ENCODE data around the gene TAF11L12. TPM values are rescaled to one million over a fixed set of nuclear protein-coding genes. Genes with fewer than 3 reads are reported as not detected.
"Not testable (repeated sequence)": the region's sequence is repeated elsewhere in the genome, so short reads cannot be mapped to it uniquely, and the experiment has no call there.

TAF11L12 gene
- total RNA-seq, 2 donors from 2014 or later = not detected

DNA sequence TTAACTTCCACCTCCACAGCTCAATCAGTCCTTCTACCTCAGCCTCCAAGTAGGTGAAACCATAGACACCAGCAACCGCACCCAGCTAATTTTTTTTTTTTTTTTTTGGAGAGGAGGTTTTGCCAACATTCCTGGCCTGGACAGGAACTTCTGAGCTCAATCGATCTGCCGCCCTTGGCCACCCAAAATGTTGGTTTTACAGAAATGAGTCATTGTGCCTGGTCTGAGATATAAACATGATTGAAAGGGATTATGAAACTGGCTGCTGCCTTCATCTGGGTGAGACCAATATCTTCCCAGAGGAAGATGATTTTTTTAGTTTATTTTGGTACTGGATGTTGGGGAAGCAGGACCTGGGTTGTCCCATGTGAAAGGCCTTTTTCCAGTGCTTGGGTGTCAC is 9.2 kb downstream of the TAF11L12 start:
- H3K27ac ChIP-seq (ENCODE audit: low read depth, low read length) = no peak overlapping the region
- Mint-ChIP-seq H3K4me1 (no peaks in the 10 kb centered on the region), H3K36me3 (ENCODE audit: low read depth) (no peaks in the 10 kb centered on the region), H3K4me3 (no peak overlapping the region), H3K27ac (no peak overlapping the region), H3K27me3 (ENCODE audit: insufficient read depth) (no peaks in the 10 kb centered on the region), H3K9me3 (no peaks in the 10 kb centered on the region)
- H3K36me3 ChIP-seq (ENCODE audit: control insufficient read depth, insufficient read depth, low read length) = no peaks in the 10 kb centered on the region
- no peak overlapping the region for H3K9ac ChIP-seq (ENCODE audit: extremely low read depth, low read length, poor library complexity, severe bottlenecking)
- TF ChIP-seq, protein P1, sequence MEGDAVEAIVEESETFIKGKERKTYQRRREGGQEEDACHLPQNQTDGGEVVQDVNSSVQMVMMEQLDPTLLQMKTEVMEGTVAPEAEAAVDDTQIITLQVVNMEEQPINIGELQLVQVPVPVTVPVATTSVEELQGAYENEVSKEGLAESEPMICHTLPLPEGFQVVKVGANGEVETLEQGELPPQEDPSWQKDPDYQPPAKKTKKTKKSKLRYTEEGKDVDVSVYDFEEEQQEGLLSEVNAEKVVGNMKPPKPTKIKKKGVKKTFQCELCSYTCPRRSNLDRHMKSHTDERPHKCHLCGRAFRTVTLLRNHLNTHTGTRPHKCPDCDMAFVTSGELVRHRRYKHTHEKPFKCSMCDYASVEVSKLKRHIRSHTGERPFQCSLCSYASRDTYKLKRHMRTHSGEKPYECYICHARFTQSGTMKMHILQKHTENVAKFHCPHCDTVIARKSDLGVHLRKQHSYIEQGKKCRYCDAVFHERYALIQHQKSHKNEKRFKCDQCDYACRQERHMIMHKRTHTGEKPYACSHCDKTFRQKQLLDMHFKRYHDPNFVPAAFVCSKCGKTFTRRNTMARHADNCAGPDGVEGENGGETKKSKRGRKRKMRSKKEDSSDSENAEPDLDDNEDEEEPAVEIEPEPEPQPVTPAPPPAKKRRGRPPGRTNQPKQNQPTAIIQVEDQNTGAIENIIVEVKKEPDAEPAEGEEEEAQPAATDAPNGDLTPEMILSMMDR (conservative IDR thresholded peaks at IDR 0.05) = no peak
- WGBS, 2 experiments (ENCODE audit: insufficient coverage in 1 of 2, insufficient read length in 1 of 2) = 97% methylated on average over 3 of the region's 3 CpGs; no CpG with 5 or more reads in 1 of the 2 experiments
- H3K9me3 ChIP-seq (ENCODE audit: control insufficient read depth, low read length) = no peaks in the 10 kb centered on the region
- no peaks in the 10 kb centered on the region for H3K27me3 ChIP-seq (ENCODE audit: control insufficient read depth, insufficient read depth, low read length, poor library complexity, severe bottlenecking)
- no peaks in the 10 kb centered on the region for H3K4me1 ChIP-seq (ENCODE audit: control insufficient read depth, insufficient read depth, low read length)
- no peak for DNase-seq
- H3K4me3 ChIP-seq (ENCODE audit: low read length) = no peak overlapping the region

DNA sequence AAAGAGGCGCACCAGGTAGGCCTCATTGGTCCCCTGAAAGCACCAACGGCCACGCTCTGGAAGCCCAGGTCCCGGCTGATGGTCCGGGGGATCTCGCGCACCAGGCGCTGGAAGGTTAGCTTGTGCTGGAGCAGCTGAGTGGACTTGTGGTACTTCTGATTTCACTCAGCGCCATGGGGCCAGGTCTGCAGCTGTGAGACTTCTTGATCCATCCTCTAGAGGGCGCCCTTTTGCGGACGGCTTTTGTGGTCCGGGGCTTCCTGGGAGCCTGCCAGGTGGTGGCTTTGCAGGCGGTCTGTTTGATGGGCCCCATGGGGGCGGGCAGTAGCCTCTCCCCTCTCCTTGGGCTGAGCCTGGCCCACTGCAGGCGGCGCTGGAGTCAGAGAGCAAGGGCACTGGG is 10.4 kb downstream of the TAF11L12 start:
- Mint-ChIP-seq H3K27me3 (ENCODE audit: insufficient read depth) (no peaks in the 10 kb centered on the region), H3K4me1 (no peaks in the 10 kb centered on the region)
- H3K9ac ChIP-seq (ENCODE audit: extremely low read depth, low read length, poor library complexity, severe bottlenecking) = no peak overlapping the region

DNA sequence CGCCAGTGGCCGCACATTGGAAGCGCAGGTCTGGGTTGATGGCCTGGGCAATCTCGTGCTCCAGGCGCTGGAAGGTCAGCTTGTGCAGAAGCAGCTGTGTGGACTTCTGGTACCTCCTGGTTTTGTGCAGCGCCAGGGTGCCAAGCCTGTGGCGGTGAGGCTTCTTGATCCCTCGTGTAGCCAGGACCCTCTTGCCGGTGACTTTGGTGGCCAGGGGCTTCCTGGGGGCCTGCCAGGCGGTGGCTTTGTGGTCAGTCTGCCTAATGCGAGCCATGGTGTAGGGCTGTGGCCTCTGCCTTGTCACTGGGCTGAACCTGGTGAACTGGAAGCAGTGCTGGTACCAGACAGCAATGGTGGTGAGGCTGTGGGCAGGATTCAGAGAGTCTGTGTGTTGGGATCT is 15.5 kb downstream of the TAF11L12 start:
- TF ChIP-seq, protein P1 (conservative IDR thresholded peaks at IDR 0.05) = no peak
- no peaks in the 10 kb centered on the region for H3K36me3 Mint-ChIP-seq (ENCODE audit: low read depth)
- Histone ChIP-seq H3K4me1 (ENCODE audit: control insufficient read depth, insufficient read depth, low read length) (no peaks in the 10 kb centered on the region), H3K4me3 (ENCODE audit: low read length) (no peak overlapping the region), H3K9me3 (ENCODE audit: control insufficient read depth, low read length) (no peaks in the 10 kb centered on the region), H3K27me3 (ENCODE audit: control insufficient read depth, insufficient read depth, low read length, poor library complexity, severe bottlenecking) (no peaks in the 10 kb centered on the region), H3K36me3 (ENCODE audit: control insufficient read depth, insufficient read depth, low read length) (no peaks in the 10 kb centered on the region), H3K9ac (ENCODE audit: extremely low read depth, low read length, poor library complexity, severe bottlenecking) (no peak overlapping the region), H3K27ac (ENCODE audit: low read depth, low read length) (no peak overlapping the region)
- no peak overlapping the region for H3K27ac Mint-ChIP-seq
- H3K9me3 Mint-ChIP-seq = no peaks in the 10 kb centered on the region
- 95% methylated on average over 11 of the region's 11 CpGs; no CpG with 5 or more reads in 1 of the 2 experiments for WGBS, 2 experiments (ENCODE audit: insufficient coverage in 1 of 2, insufficient read length in 1 of 2)
- DNase-seq = no peak
- no peaks in the 10 kb centered on the region for H3K4me1 Mint-ChIP-seq
- H3K27me3 Mint-ChIP-seq (ENCODE audit: insufficient read depth) = no peaks in the 10 kb centered on the region
- no peak overlapping the region for H3K4me3 Mint-ChIP-seq

More for the DNA sequence above, 10.4 kb downstream of the TAF11L12 start:
- Mint-ChIP-seq H3K27ac (no peak overlapping the region), H3K4me3 (no peak overlapping the region), H3K36me3 (ENCODE audit: low read depth) (no peaks in the 10 kb centered on the region), H3K9me3 (no peaks in the 10 kb centered on the region)
- Histone ChIP-seq H3K27ac (ENCODE audit: low read depth, low read length) (no peak overlapping the region), H3K4me1 (ENCODE audit: control insufficient read depth, insufficient read depth, low read length) (no peaks in the 10 kb centered on the region), H3K27me3 (ENCODE audit: control insufficient read depth, insufficient read depth, low read length, poor library complexity, severe bottlenecking) (no peaks in the 10 kb centered on the region), H3K9me3 (ENCODE audit: control insufficient read depth, low read length) (no peaks in the 10 kb centered on the region), H3K4me3 (ENCODE audit: low read length) (no peak overlapping the region), H3K36me3 (ENCODE audit: control insufficient read depth, insufficient read depth, low read length) (no peaks in the 10 kb centered on the region)
- peak; percentile 88 for DNase-seq
- 87 to 88% methylated on average over 13 to 17 of the region's 17 CpGs for WGBS, 2 experiments (ENCODE audit: insufficient coverage in 1 of 2, insufficient read length in 1 of 2)
- TF ChIP-seq, protein P1 (conservative IDR thresholded peaks at IDR 0.05) = peak; percentile 76

DNA sequence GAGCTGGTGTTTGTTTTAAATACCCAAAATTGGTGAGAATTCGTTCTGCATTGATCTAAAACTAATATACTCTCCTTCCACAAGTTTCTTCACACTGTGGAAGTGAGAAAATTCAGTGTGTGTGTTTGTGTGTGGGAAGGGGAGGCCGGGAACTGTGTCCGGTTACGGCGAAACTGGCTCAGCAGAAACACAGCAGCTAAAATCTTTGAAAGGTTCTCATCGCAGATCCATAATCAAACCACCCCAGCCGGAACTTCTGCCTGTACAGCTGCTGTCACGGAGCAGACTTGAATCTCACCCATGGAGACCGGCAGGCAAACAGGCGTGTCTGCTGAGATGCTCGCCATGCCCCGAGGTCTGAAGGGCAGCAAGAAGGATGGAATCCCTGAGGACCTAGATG is 21.6 kb downstream of the TAF11L12 start, which contains the start of gene TAF11L13:
Gene TAF11L13 (plus strand): TSS at position 301 of the 400 bp plus-strand sequence.
- H3K27ac ChIP-seq (ENCODE audit: low read depth, low read length); H3K27ac Mint-ChIP-seq: not testable (repeated sequence)

More for the DNA sequence above, 21.6 kb downstream of the TAF11L12 start, which contains the start of gene TAF11L13:
- H3K4me3 ChIP-seq (ENCODE audit: low read length); H3K4me1 ChIP-seq (ENCODE audit: control insufficient read depth, insufficient read depth, low read length); H3K36me3 ChIP-seq (ENCODE audit: control insufficient read depth, insufficient read depth, low read length); H3K27me3 Mint-ChIP-seq (ENCODE audit: insufficient read depth); H3K9me3 ChIP-seq (ENCODE audit: control insufficient read depth, low read length); H3K27me3 ChIP-seq (ENCODE audit: control insufficient read depth, insufficient read depth, low read length, poor library complexity, severe bottlenecking); DNase-seq; H3K9me3 Mint-ChIP-seq; H3K4me3 Mint-ChIP-seq; H3K9ac ChIP-seq (ENCODE audit: extremely low read depth, low read length, poor library complexity, severe bottlenecking); H3K36me3 Mint-ChIP-seq (ENCODE audit: low read depth); H3K4me1 Mint-ChIP-seq: not testable (repeated sequence)
- WGBS, 2 experiments (ENCODE audit: insufficient coverage in 1 of 2, insufficient read length in 1 of 2) = 93% methylated on average over 6 of the region's 12 CpGs; no CpG with 5 or more reads in 1 of the 2 experiments

Data from endodermal cell (in vitro differentiated cells).